HepG2 (cell line): Measurements from ENCODE around the gene GRHL3. TPM values are rescaled to one million over a fixed set of nuclear protein-coding genes. Genes with fewer than 3 reads are reported as not detected.

Experiments used
- ATAC-seq: fragments of 200-7000 bp; cut with Tn5 transposase; 3 replicates; pipeline ENCODE4 v1.9.1; 2020; ENCODE audit warnings: mild to moderate bottlenecking, moderate library complexity
- BruUV-seq: library from RNA; stranded (reverse); fragments of 400-500 nt; replicated peaks from 2 replicates; lab custom pipeline; 2021; lab: Mats Ljungman, UMichigan
- CTCF ChIA-PET: fragments of 300-600 bp; formaldehyde crosslinking; extraction: SDS; loops from one replicate; lab custom pipeline; 2021; ENCODE audit warnings: low total read pairs, inconsistent platforms, low intra/inter-chr PET ratio; lab: Yijun Ruan, JAX
- POLR2A ChIA-PET: fragments of 350-600 bp; sonication (Branson Sonifier 250); formaldehyde crosslinking; loops from one replicate; lab custom pipeline; 2020; ENCODE audit warnings: antibody characterized with exemption, inconsistent platforms; lab: Yijun Ruan, JAX
- DNase-seq: peaks from one replicate; pipeline ENCODE4 v3.0.0-alpha.2; 2015; ENCODE audit warnings: low spot score
- FAIRE-seq: peaks from 3 replicates; lab custom pipeline; 2011; peaks lifted over from hg19 to GRCh38; lab: Jason Lieb, UNC
- H2AFZ ChIP-seq: one replicate; pipeline ENCODE4 v1.6.1; 2011; ENCODE audit warnings: low read length, inconsistent platforms
- H3K27ac ChIP-seq: fragments of 300-600 bp; 3 replicates; pipeline ENCODE4 v1.8.0; 2011; ENCODE audit warnings: mixed run types, mild to moderate bottlenecking, mixed read lengths, low read length, inconsistent platforms; ENCODE audit not compliant: insufficient read depth; ENCODE audit errors: extremely low read length
- H3K27me3 ChIP-seq, 2 experiments: fragments of 200-600 bp in 1 of 2; 2 replicates in 1 of 2; 3 replicates in 1 of 2; pipeline versions ENCODE4 v1.6.0 to v1.8.0; 2011; ENCODE audit warnings: low read length in 2 of 2, mild to moderate bottlenecking in 2 of 2, moderate library complexity in 2 of 2, inconsistent platforms in 1 of 2; ENCODE audit not compliant: insufficient read depth in 2 of 2, control insufficient read depth in 1 of 2
- H3K36me3 ChIP-seq, 2 experiments: fragments of 200-600 bp in 1 of 2; replicated peaks in 1 of 2; 2 replicates in 1 of 2; 3 replicates in 1 of 2; pipeline versions ENCODE4 v1.5.1 to v1.8.0; 2011; ENCODE audit warnings: low read length in 2 of 2, inconsistent platforms in 1 of 2; ENCODE audit not compliant: insufficient read depth in 2 of 2, control insufficient read depth in 1 of 2
- H3K4me1 ChIP-seq: 2 replicates; pipeline ENCODE4 v1.5.1; 2012; ENCODE audit warnings: low read length, inconsistent platforms; ENCODE audit not compliant: insufficient read depth
- H3K4me2 ChIP-seq: 2 replicates; pipeline ENCODE4 v1.6.0; 2011; ENCODE audit warnings: low read depth, low read length, inconsistent platforms
- H3K4me3 ChIP-seq, 3 experiments: fragments of 200-600 bp in 1 of 3; sonication (generic), shearing (Covaris generic) in 1 of 3; replicated peaks in 1 of 3; 2 replicates each; pipeline ENCODE4 v1.5.1; 2011 to 2016; ENCODE audit warnings: low read length in 3 of 3, inconsistent platforms in 2 of 3, low read depth in 2 of 3, mild to moderate bottlenecking in 2 of 3, control low read depth in 1 of 3, mixed read lengths in 1 of 3; ENCODE audit not compliant: insufficient read depth in 1 of 3
- H3K79me2 ChIP-seq: one replicate; pipeline ENCODE4 v1.6.1; 2011; ENCODE audit warnings: low read length, inconsistent platforms; ENCODE audit not compliant: insufficient read depth
- H3K9ac ChIP-seq: 2 replicates; pipeline ENCODE4 v1.6.0; 2011; ENCODE audit warnings: mild to moderate bottlenecking, low read depth, low read length, inconsistent platforms; ENCODE audit not compliant: insufficient read depth
- H3K9me3 ChIP-seq: 2 replicates; pipeline ENCODE4 v1.5.1; 2012; ENCODE audit warnings: mild to moderate bottlenecking, low read length
- H4K20me1 ChIP-seq: 2 replicates; pipeline ENCODE4 v1.6.0; 2011; ENCODE audit warnings: inconsistent platforms, mild to moderate bottlenecking, low read length, moderate library complexity; ENCODE audit not compliant: insufficient read depth
- CEBPG ChIP-seq: IDR thresholded peaks from 2 replicates; pipeline ENCODE4 v1.6.1; 2016
- KDM6A ChIP-seq: IDR thresholded peaks from 2 replicates; pipeline ENCODE4 v1.6.1; 2016; ENCODE audit warnings: low read depth
- RFX3 ChIP-seq: IDR thresholded peaks from 2 replicates; pipeline ENCODE4 v1.6.1; 2016; ENCODE audit warnings: missing biosample characterization, missing genetic modification reagents
- SP4 ChIP-seq: sonication (generic); formaldehyde crosslinking; IDR thresholded peaks from 2 replicates; pipeline ENCODE4 v1.8.1; 2023; ENCODE audit warnings: mild to moderate bottlenecking, missing genetic modification reagents
- SYNCRIP ChIP-seq: fragments of 200-400 bp; formaldehyde crosslinking; IDR thresholded peaks from 2 replicates; pipeline ENCODE4 v1.6.1; 2018; ENCODE audit warnings: mild to moderate bottlenecking, low read depth, low read length; ENCODE audit not compliant: insufficient read depth
- ZKSCAN5 ChIP-seq: sonication (generic); formaldehyde crosslinking; IDR thresholded peaks from 2 replicates; pipeline ENCODE4 v1.5.1; 2020; ENCODE audit warnings: mild to moderate bottlenecking, missing genetic modification reagents
- ZNF768 ChIP-seq: sonication (generic); formaldehyde crosslinking; IDR thresholded peaks from 2 replicates; pipeline ENCODE4 v1.4.0; 2020; ENCODE audit warnings: missing genetic modification reagents
- ZSCAN9 ChIP-seq: IDR thresholded peaks from 2 replicates; pipeline ENCODE4 v1.6.1; 2016; ENCODE audit warnings: borderline replicate concordance
- WGBS: methylation state at CpG from one replicate; pipeline ENCODE4 v1.1.6; 2017; ENCODE audit warnings: low lambda C conversion rate; 5-methylcytosine and 5-hydroxymethylcytosine counted together
- in situ Hi-C: cut with HindIII; loops from 2 replicates; pipeline ENCODE4 v1.10.0; 2017; ENCODE audit warnings: low pct_unique_long_range_greater_than_20kb; ENCODE audit not compliant: extremely low pct_ligation_motif_present
- intact Hi-C: fragments of 100-400 bp; cut with micrococcal nuclease; formaldehyde crosslinking; loops from one replicate; pipeline ENCODE4 v1.10.0; 2022; ENCODE audit not compliant: unreplicated experiment
- polyA plus RNA-seq, 8 experiments: library from polyadenylated mRNA; depleted of rRNA in 3 of 8; stranded (reverse) in 7 of 8; unstranded in 1 of 8; fragments of >200 nt; fragmentation: Illumina TruSeq in 4 of 8; extraction: Trizol in 4 of 8; gene quantifications; 2 replicates each; pipeline versions ENCODE4 v1.2.1 to v1.2.3, GENCODE V29; 2011 to 2016; ENCODE audit warnings: low read depth in 4 of 8, missing spikeins in 1 of 8, mixed read lengths in 1 of 8; ENCODE audit not compliant: insufficient read depth in 1 of 8
- total RNA-seq, 5 experiments: library from RNA; depleted of rRNA; stranded (reverse); fragments of >200 nt; fragmentation: Illumina TruSeq; extraction: Trizol; gene quantifications; 2 replicates each; pipeline ENCODE4 v1.2.3, GENCODE V29; 2016; ENCODE audit warnings: low read depth in 1 of 5
- TF ChIP-seq, protein P1 (sequence below): sonication (generic); formaldehyde crosslinking; IDR thresholded peaks from 2 replicates; pipeline ENCODE4 v1.8.0; 2022; ENCODE audit warnings: mild to moderate bottlenecking, missing genetic modification reagents, moderate library complexity
- TF ChIP-seq, protein P2 (sequence below): IDR thresholded peaks from 2 replicates; pipeline ENCODE4 v1.6.1; 2012; ENCODE audit warnings: low read length, improper control_type of control experiment
- TF ChIP-seq, protein P3 (sequence below): IDR thresholded peaks from 2 replicates; pipeline ENCODE4 v1.6.1; 2018; ENCODE audit warnings: missing genetic modification reagents, mild to moderate bottlenecking, missing compliant biosample characterization

Gene GRHL3
- total and polyA plus RNA-seq, 2 of the 13 experiments (the other 11 are each of a cell fraction or from before 2014, with no cell fraction given): not detected

DNA sequence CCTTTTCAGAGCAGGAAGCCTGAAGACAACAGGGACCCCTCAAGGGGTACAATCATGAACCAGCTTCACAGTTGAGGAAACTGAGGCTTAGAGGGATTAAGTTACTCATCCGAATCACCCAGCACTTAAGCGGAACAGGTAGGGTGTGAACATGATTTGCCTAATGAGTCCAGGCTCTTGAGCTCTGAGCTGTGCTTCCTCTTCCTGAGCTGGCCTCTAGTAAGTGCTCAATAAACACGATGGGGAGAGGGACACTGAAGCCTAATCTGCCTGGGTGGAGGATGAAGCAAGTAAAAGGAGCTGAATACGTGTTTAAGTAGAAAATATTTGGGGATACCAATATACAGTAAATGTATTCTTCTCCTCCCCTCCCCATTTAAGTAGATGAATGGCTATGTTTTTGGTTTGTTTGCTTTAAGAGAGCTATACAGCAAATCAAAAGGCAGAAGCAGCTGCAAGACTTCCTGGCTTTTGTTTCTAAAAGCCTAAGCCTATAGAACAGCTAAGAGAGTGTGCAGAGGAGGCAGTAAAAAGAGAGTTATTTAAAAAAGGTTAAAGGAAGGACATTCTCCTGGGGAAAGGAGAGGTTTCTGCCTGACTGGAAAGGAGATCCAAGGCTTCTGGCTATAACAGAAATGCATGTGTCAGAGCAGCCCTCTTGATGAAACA is 74.0 kb downstream of the GRHL3 start (continued):
- TF ChIP-seq, protein P1, sequence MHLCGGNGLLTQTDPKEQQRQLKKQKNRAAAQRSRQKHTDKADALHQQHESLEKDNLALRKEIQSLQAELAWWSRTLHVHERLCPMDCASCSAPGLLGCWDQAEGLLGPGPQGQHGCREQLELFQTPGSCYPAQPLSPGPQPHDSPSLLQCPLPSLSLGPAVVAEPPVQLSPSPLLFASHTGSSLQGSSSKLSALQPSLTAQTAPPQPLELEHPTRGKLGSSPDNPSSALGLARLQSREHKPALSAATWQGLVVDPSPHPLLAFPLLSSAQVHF (CRISPR knock-in tag): no peak
- TF ChIP-seq SP4 (no peak), RFX3 (CRISPR knock-in tag) (no peak), ZKSCAN5 (CRISPR knock-in tag) (no peak), ZNF768 (CRISPR knock-in tag) (no peak), CEBPG (CRISPR knock-in tag) (no peak)

DNA sequence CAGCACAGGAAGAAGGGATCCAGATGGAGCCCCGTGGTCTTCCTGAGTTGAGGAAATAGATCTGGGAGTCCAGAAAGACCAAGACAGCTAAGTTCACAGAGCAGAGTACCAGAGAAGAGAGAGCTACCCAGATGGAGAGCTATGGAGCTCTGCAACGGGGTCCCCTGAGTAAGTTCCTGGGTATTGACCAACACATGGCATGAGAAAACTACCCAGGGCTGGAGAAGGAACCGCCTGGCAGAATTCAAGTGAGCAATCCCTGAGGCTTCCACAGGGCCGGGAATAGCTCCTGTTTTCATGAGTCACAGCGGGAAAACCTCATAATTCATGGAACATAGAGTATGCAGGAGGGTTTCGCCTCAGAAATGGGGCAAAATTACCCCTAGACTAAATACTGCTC is 74.7 kb downstream of the GRHL3 start:
- intact Hi-C loops: no loop called here
- Histone ChIP-seq H3K27me3 (no peaks in the 10 kb centered on the region), H3K4me1 (peaks cover 18% of the 10 kb centered on the region), H3K9ac (no peak overlapping the region), H3K9me3 (no peaks in the 10 kb centered on the region), H4K20me1 (no peaks in the 10 kb centered on the region), H3K27ac (no peak overlapping the region), H3K36me3 (no peaks in the 10 kb centered on the region; a peak in 1 of 5 replicates), H3K4me2 (no peak overlapping the region), H3K79me2 (no peaks in the 10 kb centered on the region), H3K4me3 (no peak overlapping the region), H2AFZ (no peak overlapping the region)
- WGBS: 71% methylated on average over 6 of the region's 6 CpGs
- BruUV-seq: no TSS peak
- ATAC-seq (no peak), FAIRE-seq (no peak), DNase-seq (no peak)
- CTCF ChIA-PET: no interaction called here
- in situ Hi-C loops: loop anchor here (5.0 to 10.0 kb wide), 2 partner anchors 192 to 319 kb away; no protein-coding TSS in a partner anchor
- POLR2A ChIA-PET: no interaction called here
- TF ChIP-seq, protein P2, sequence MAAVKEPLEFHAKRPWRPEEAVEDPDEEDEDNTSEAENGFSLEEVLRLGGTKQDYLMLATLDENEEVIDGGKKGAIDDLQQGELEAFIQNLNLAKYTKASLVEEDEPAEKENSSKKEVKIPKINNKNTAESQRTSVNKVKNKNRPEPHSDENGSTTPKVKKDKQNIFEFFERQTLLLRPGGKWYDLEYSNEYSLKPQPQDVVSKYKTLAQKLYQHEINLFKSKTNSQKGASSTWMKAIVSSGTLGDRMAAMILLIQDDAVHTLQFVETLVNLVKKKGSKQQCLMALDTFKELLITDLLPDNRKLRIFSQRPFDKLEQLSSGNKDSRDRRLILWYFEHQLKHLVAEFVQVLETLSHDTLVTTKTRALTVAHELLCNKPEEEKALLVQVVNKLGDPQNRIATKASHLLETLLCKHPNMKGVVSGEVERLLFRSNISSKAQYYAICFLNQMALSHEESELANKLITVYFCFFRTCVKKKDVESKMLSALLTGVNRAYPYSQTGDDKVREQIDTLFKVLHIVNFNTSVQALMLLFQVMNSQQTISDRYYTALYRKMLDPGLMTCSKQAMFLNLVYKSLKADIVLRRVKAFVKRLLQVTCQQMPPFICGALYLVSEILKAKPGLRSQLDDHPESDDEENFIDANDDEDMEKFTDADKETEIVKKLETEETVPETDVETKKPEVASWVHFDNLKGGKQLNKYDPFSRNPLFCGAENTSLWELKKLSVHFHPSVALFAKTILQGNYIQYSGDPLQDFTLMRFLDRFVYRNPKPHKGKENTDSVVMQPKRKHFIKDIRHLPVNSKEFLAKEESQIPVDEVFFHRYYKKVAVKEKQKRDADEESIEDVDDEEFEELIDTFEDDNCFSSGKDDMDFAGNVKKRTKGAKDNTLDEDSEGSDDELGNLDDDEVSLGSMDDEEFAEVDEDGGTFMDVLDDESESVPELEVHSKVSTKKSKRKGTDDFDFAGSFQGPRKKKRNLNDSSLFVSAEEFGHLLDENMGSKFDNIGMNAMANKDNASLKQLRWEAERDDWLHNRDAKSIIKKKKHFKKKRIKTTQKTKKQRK: no peak
- no peak for TF ChIP-seq ZSCAN9 (CRISPR knock-in tag)
- TF ChIP-seq, protein P3, sequence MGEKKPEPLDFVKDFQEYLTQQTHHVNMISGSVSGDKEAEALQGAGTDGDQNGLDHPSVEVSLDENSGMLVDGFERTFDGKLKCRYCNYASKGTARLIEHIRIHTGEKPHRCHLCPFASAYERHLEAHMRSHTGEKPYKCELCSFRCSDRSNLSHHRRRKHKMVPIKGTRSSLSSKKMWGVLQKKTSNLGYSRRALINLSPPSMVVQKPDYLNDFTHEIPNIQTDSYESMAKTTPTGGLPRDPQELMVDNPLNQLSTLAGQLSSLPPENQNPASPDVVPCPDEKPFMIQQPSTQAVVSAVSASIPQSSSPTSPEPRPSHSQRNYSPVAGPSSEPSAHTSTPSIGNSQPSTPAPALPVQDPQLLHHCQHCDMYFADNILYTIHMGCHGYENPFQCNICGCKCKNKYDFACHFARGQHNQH (CRISPR knock-in tag): no peak
- TF ChIP-seq SYNCRIP: no peak
- no peak for TF ChIP-seq KDM6A
